ENCODE measurements around the gene MBTPS2.

Gene MBTPS2

GRCh38 chrX:21933077-21933476, 93.7 kb downstream of the MBTPS2 start:
- no peak for DNase-seq (ENCODE audit: low read depth in 4 of 4, low spot score in 1 of 4)

DNA sequence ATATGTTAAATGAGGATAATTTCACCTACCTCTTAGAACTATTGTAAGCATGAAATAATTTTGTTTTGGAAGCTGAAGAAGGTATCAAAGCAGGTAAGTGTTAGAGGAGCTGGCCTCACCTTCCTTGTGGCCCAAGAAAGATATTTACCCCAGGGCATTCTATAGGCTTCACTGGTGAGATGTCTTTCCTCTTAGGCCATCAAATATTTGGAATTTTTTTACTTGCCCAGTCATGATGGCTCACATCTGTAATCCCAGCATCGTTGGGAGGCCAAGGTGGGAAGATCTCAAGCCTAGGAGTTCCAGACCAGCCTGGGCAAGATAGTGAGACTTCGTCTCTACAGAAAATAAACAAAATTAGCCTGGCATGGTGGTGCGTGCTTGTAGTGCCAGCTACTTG, 95.0 kb downstream of the MBTPS2 start:
- DNase-seq (ENCODE audit: low read depth in 4 of 4, low spot score in 1 of 4), result no peak
